ENCODE results near the gene GALNT1.

- TF ChIP-seq CTCF (IDR thresholded peaks at IDR 0.05 in 4 of 5, conservative IDR thresholded peaks at IDR 0.05 in 1 of 5), result no peak
- no peak for TF ChIP-seq POLR2A (IDR thresholded peaks at IDR 0.05)
These were observed 90.5 kb downstream of the GALNT1 start for GRCh38 chr18:35671966-35672603.

Data from gastrocnemius medialis (tissue), 4 donors.